ENCODE results near the gene CHRM1.

DNA sequence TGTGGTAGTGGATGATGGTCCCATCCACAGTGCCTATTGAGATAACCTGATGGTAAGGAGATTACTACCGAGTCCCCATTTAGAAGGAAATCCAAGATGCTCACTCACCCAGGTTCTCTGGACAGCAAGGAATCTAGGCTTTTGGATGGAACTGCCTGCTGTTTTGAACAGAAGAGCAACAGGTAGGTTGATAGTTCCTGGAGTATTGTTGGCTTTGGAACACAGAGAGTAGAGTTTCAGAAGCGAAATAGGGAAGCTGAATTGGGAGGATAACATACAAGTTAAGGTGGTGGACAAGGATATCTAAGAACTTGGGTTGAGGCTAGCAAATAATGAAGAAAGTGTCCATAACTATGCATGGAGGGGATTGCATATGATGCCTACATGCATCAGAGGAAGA is 36.0 kb upstream of the CHRM1 start:
- TF ChIP-seq, protein P1, sequence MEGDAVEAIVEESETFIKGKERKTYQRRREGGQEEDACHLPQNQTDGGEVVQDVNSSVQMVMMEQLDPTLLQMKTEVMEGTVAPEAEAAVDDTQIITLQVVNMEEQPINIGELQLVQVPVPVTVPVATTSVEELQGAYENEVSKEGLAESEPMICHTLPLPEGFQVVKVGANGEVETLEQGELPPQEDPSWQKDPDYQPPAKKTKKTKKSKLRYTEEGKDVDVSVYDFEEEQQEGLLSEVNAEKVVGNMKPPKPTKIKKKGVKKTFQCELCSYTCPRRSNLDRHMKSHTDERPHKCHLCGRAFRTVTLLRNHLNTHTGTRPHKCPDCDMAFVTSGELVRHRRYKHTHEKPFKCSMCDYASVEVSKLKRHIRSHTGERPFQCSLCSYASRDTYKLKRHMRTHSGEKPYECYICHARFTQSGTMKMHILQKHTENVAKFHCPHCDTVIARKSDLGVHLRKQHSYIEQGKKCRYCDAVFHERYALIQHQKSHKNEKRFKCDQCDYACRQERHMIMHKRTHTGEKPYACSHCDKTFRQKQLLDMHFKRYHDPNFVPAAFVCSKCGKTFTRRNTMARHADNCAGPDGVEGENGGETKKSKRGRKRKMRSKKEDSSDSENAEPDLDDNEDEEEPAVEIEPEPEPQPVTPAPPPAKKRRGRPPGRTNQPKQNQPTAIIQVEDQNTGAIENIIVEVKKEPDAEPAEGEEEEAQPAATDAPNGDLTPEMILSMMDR (IDR thresholded peaks at IDR 0.05) = no peak
- no peak for TF ChIP-seq POLR2A (IDR thresholded peaks at IDR 0.05)
